Stimulated activated CD4-positive, alpha-beta T cell treated with anti-CD3 and anti-CD28 coated beads, TNF-alpha, amount 100 ng/mL, for 1 hour (primary cell): Measurements from ENCODE around the gene CHRNA1.

Experiments
- DNase-seq, 3 donors: peaks; one replicate each; pipeline ENCODE4 v3.0.0-alpha.2; 2020; ENCODE audit warnings: low read depth in 3 of 3, low spot score in 1 of 3

Gene CHRNA1

DNA sequence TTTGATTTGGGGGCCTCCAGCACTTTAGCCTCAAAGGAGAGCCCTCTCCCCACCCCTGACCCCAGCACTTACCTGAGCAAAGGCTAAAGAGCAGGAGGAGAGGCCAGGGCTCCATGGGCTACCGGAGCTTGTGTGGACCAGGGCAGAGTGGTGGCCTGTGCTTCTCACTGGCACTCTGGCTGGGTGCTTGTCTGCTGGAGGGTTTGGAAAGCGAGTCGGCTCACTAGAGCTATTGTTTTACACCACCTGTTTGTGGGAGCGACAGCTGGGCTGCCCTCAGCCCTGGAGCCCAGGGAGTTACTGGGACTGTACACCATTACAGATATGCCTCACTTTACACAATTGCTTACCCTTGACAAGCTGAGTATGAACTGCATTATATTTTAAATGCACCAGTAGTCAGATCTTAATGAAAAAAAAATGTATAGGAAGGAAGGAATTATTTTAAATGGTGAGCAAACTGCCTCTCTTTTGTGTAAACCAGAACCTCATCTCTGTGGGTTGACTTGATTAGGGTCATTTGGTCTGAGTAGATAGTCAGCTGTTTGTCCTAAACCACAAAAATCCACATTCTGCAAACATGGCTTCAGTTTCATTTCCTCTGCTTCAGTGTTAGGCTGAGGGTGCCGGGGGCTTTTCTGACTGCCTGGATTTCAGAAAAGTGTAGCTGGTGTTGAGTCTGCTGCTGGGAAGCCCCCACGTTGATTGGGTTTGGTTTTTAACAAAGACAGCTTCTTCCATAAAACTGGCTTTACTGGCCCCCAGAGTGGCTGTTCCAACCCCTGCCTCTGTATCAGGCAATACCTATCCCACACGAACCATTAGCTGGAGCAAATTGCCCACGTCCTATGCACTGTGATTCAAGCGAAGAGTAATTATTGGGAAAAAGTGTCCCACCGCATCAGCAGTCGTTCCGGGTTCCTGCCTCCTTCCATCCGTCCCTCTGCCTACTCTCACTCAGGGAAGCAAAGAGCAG is at the start of gene CHRNA1:
CHRNA1 (minus strand) TSS at position 193 of the 976 bp plus-strand sequence; CDS start at position 115, 78 bp downstream.
- no peak for DNase-seq

DNA sequence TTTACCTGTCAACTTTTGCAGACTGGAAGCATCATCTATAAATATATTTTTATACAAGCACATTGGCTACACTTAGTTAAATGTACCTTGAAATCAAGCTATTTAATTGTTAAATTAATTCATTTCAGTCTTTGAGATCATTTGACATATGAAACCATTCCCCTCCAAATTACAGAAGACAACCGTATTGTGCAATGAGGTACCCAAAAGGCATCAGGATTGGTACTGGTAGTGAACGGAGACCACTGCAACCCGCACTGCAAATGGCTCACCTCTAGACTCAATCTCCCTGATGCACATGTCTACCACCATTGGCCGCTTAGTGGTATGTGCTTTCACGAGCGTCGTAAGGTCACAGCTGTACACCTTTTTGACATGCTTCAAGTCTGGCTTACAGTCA is 47.8 kb upstream of the CHRNA1 start:
- no peak for DNase-seq

DNA sequence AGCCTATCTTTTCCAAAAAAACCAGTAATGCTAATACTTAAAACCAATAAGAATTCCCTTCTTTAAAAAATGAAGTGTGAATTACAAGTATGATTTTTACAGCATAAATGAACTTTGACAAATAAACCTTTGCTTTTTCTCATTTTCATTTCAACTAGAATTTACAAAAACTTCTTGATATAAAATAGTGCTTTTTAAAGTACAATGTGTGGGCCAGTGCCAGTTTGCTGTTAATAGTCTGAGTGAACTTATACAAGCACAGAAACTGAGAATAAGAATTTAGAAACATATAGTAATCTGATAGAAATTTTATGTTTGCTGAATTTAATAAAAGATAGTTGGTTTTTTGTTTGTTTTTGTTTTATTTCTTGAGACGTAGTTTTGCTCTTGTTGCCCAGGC is 43.7 kb upstream of the CHRNA1 start:
- DNase-seq = no peak

DNA sequence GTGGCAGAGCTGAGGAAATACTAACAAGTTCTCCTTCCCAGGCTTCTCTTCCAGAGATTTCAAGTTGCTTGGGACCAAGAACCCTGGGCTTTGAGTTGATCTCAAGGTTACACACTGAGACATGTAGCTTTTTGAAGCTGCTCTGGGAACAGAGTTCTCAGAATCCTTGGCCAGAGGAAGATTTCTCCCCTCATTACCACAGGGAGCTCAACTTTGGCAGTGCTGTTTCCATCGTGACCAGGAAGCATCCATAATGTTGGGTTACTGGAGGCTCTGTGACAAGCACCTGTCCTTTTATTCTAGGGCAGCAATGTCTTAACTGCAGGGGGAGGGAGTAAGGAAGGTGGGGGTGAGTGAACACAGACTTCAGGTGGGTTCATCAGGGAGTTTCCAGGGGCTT is 41.5 kb upstream of the CHRNA1 start:
- no peak for DNase-seq

DNA sequence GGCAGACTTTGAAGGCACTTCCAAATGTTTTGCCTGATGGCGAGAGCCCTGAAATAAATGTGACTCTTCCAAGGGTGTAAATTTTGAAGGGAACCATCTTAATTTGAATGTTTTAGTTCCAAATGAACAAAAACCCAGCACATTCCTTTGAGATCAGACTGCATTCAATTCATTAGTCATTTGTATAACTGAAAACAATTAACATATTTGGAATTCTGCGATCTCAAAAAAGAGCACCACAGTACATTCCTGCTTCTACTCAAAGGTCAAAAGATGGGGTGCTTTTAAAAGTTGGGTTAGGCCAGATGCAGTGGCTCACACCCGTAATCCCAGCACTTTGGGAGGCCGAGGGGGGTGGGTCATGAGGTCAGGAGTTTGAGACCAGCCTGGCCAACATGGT is 38.2 kb upstream of the CHRNA1 start:
- no peak for DNase-seq

DNA sequence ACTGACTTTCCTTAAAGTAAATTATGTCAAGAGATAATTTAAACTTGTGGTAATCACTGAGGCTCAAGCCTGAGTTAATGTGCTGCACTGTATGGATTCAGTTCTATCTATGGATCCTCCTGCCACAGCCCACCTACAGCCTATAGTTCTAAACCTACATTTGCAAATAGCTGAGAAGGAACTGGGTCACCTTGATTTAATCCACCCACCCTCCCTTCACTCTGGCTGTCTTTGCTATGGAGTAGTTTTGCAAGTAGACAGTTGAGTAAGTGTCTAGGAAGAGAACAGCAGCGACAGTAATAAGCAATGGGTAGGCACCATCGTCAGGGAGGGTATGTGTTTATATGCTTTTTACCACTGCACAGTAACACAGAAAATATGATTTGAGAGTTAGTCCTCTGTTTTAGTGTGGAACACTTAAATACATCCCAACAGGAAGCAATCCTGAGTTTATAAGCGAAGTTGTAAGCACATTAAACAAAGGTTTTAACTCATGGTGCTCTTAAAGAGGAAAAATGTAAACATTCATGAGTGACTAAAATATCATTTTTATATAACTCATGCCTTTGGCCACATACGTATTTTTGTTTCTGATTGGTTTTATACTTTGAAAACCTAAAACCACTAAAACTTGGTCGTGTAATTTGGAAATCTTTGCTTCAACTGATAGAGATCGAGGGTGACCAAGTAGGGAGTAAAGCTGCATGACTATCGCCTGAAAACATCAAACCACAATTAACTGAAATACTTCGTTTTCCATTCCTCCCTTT is 36.3 kb upstream of the CHRNA1 start:
- DNase-seq = no peak

DNA sequence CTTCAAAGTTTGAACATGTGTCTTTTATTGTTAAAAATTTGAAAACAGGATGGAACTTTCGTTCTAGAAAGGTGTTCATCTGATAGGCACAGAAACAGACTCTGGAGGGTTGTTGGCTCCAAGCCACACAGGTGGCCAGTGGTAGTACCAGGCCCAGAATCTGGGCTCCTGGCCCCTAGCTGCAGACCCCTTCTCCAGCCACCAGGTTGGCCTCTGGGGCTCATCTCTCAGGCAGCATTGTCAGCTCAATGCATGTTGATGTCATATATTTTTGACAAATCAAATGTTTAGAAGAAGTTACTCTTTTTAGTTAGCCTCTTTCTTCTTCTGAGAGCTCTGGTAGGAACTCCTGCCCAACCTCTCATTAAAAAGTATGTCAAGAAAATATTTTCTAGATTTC is 34.5 kb upstream of the CHRNA1 start:
- no peak for DNase-seq

DNA sequence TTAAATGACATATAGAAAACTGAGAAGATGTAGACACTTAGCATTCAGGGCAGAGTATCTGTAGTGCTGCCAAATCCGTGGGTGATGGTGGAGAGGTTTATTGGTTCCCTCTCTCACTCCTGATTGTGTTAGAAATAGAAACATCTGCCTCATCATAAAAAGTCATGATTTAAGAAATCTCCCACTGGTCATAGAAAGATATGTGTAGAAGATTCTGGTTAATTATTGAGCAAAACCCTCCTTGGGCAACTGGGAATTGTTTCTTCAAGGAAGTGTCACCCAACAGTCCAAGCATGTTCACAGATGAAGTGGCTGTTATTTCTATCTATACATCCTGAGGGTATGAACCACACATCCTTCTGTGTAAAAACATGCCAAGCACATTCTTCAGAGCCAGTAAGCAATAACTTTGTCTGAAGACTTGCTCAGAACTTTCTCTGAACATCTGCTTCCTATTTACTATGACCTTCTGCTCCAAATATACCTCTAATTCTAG is 33.6 kb upstream of the CHRNA1 start:
- no peak for DNase-seq

DNA sequence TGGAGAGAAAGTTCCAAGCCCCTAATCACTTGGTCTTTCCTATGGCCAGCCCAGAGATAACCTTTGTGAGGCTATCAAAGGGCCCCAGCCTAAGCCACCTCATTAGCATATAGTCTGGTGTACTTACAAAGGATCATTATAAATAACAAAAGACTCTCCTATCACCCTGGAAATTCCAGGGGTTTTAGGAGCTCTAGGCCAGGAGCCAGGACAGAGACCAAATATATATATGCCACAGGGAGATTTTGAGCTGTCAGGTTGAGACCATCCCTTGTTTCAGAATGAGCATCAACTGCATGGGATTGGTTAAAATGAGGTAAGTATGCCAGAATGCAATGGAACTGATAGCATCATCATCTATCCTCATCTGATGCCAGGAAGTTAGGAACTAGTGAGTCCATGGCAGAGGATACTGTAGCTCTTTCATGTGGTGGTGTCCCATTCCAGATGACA is 32.1 kb upstream of the CHRNA1 start:
- no peak for DNase-seq

DNA sequence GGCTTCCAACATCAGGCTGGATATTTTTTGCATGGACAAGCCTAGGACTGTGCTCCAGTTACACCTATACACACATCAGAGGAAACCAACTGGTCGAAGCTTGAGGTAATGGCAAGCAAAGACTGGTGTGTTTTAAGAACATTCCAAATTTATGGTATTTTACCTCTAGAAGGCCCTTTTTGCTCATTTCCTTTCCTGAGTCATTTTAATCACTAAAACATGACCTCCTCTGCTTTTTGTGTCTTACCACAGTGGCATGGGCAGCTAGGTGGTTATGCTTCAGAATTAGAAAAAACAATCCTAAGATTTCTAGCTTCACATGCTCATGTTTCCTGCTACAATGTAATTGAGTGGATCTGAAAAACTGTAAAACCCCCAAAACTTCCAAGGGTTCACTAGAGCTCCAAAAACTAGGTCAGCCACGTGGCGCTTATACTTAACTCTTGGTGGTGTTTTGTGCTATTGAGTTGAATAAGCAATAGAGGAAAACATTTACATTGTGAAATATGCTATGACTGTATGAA is 30.6 kb upstream of the CHRNA1 start:
- no peak for DNase-seq

DNA sequence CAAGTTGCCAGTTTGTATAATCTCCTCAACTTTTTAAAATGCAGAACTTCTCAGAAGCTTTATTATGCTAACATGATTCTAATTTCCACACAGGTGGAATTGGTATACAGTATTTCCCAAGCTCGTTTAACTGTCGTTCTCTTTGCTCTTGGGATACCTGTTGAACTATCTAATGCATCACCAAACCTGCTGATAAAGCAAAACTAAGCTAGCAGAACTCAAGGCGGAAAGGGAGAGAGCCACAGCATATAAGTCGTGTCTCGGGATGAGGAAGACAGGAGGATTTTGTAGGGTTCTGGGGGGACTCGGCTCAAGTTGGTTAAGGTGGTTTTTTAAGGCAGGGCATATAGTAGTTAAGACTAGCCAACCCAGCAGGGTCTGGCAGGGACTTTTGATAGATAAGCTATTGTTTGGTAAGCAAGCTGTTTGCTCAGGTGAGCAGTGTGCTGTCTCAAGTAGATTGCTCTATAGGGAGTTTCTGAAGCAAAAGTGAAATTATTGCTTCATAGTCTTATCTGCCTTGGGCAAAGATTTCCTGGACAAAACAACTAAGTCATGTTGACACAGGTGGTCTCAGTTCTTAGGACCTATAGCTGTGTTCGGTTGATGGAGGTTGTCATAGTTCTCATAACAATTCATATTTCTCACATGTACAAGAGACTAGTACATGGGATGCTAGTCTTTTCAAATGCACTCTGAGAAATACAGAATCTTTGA is 28.2 kb upstream of the CHRNA1 start:
- DNase-seq = no peak

DNA sequence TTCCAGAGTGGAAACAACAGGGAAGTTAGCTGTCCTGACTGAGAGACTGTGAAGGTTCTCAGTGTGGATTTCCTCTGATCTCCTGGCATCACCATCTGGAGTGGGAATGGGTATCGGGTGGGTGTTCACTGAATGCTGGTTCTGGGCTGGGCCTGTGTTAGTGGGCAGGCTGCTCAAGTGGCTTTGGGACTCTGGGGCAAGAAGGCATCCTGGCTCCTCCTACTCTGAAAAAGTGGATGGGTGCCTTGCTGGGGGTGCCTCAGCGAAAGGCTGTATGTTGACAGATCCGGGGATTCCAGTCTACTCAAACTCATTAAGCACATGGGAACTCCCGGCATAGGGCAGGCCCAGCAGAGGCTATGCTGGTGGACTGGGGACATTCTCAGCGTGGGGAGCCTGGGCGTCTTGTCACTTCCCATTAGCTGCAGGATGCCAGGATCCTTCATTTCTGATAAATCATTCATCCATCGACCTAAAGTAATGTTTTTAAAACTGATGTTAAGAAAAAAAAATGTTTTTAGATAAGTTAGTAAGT is 27.5 kb upstream of the CHRNA1 start:
- DNase-seq = no peak

DNA sequence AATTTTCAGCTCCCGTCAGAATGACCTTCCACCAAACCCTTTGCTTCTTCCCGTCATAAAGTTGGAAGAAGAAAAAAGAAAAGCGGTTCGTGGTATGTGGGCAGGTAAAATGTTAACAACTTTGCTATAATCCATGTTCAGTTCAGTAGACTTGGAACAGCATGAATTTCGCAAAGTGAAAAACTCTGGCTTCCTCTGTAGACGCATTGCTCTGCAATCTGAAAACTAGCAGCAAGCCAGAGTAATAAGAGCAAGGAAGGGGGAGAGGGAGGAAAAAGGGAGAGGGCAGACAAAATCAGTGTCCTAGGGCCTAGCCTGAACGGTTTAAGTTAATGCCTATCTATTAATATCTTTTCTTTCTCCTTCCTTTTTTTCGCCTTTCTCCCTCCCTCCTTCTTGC is 26.7 kb upstream of the CHRNA1 start:
- no peak for DNase-seq

DNA sequence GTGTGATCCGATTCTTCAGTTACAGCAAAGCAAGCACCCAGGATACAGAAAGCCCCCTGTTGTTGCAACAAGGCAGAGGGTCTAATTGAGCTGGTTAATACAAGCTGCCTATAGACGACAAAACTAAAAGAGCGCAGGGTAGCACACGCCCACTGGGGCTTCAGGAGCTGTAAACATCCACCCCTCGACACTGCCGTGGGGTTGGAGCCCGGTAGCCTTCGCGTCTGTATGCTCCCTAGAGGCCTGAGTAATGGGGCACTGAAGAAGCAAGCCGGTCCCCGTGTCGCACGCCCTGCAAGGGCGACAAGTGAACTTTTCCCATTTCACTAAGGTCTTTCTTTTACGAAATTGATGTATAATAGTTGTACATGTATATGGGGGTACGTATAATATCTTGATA is 24.7 kb upstream of the CHRNA1 start:
- DNase-seq = no peak

DNA sequence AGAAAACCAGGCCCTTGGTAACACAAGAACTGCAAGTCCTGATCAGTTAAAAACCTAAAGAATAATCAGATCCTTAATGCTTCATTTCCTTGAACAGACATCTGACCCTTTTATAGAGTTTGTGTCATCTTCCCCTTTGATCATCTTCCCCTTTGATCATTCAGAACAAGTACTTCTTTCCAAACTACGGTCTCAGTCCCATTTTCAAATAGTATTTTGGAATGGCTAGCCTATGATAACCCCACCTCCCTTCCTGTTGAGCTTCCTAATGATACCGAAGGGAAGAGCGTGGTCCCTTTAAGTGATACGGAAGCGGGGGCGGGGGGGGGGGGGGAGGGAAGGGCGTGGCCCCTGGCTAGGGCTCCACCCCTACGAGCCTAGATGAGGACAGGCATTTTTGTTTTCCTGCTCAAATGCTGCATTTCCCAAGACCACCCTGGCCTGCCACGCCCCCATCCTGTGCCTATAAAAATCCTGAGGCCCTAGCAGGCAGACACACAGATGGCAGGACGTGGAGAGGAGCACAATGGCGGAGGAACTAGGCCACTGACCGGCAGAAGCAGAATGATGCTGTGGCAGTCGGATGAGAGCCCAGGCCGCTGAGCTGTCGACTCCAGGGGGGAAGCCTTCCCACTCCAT is 24.1 kb upstream of the CHRNA1 start:
- DNase-seq = no peak

DNA sequence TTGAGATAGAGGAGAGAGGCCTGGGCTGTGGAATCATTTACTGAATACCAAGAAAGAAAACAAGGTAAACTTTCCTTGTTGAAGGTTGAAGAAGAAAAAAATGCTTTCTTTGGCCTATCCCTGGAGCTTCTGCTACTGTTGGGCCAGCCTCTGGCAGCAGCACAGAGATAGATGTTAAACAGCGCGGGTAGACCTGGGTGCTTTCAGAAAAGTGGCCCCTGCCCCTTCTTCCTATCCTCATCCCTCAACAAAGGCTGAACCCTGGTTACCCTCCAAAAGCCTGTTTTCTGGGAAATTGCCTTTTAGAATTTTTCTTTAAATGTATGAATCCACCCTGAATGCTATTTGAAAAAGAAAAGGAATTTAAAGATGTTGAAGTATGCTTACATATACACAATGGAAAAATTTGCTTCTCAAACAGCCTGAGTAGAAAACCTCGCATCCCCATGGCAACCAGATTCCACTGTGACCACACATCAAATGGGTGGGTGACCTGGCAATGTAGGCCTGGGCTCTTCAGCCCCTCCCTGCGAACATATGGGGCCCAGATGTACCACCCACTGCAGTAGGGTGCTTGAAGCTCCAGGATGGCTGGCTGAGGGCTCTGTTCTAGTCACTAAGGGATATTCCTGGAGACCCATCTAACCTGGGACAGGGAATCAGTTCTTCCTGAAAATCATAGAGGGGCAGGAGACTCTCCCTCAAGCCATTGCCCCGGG is 23.4 kb upstream of the CHRNA1 start:
- DNase-seq = no peak

DNA sequence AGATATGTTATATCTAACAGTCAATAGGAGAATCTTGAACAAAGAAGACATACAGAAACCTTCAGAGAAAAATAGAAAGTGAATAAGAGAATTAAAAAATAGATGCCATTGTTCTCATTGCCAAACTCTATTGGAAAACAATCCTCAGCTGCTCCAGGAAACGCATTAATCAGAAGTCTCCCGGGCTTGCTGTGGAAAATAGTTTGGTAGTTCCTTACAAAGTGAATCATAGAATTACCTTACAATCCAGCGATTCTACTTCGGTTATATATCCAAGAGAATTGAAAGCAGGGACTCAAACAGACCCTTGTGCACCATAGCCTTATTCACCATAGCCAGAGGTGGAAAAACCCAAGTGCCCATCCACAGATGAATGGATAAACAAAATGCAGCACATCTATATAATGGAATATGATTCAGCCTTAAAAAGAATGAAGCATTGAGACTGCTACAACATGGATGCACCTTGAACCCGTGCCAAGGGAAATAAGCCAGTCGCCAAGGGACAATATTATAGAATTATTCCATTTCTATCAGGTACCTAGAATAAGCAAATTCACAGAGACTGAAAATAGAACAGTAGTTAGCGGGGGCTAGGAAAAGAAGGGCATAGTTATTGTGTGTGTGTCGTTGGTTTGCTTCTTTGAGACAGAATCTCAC is 21.9 kb upstream of the CHRNA1 start:
- no peak for DNase-seq

DNA sequence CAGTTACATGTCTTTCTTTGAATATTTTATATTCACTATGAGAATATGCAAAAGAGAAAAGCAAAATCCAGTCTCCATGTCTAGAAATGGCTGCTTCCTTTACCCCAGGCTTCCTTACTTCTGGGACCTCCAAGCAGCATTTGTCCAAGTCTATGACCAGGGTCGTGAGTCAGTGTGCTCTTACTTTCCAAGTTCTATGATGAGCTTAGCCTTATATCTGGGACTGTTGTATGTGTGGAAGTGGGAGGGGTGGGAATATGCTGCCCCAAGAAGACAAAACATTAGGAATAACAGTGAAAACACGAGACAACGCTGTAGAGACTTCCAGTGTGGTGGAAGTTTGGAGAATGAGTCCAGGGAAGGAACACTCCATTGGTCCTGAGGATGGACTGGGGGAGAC is 21.2 kb upstream of the CHRNA1 start:
- no peak for DNase-seq

DNA sequence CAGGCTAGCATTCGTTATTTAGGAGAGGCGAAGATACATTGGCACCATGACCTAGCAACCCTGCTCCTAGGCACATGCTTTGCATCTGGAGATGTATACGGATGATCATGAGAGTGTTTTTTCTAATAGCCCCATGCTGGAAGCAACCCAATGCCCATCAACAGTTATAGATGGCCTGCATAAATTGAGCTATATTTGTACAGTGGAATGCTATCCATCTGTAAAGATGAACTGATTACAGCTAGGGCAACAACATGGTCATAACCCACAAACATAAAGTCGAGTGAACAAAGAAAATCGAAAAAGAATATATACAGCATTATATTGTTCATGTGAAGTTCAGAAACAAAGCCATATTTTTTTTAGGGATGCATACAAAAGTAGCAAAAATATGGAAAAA is 20.6 kb upstream of the CHRNA1 start:
- no peak for DNase-seq
